NOMO-1 treated with dmso at 0.1 percent for 144 hours (cell line): ENCODE results near the gene FOXP1.
"Not testable (repeated sequence)": the region's sequence is repeated elsewhere in the genome, so short reads cannot be mapped to it uniquely, and the experiment has no call there.

Experiments
- DNase-seq: peaks from one replicate; lab custom pipeline; 2025; ENCODE audit not compliant: unreplicated experiment; lab: John Stamatoyannopoulos, UW

The FOXP1 gene

DNA sequence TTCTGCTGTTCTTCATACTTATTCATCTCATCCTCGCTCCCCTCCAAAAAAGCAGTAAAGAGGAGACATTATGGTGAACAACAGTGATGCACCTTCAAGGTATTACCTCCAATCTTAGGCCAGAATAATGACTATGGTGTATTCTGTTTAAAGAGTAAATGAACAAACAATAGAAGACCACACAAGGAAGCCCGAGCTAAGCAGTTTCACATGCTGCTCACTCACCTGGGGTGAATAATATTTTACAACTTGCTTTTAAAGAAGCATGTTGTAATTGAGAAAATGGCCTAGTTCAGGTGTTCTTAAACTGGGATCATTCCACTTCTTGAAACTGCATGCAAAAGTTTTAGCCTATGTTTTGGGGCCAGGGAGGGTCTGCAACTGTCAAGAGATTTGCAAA, 581.2 kb downstream of the FOXP1 start:
- DNase-seq, result no peak

DNA sequence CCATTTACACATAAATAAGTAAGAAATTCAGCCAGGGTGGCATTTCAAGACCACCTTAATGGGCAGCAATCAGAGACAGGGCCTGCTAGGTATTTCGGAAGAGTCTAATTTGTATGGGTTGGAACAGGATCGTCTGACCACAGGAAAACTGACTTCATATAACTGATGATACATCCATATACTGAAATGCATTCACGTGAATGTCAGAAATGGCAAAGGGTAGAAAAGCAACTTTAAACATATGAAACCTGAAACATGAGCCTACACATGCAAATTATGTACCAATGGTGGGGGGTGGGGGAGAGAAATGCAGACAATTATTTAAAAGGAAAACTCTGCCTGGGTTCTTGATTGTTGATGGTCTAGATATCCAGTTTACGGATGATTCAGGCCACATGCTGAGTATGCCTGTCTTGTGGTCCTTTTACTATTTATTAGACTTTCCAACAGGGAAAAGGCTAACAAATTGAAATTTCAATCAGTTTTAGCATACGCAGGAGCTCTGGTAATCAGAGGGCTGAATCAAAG, 582.2 kb downstream of the FOXP1 start:
- DNase-seq, result no peak

DNA sequence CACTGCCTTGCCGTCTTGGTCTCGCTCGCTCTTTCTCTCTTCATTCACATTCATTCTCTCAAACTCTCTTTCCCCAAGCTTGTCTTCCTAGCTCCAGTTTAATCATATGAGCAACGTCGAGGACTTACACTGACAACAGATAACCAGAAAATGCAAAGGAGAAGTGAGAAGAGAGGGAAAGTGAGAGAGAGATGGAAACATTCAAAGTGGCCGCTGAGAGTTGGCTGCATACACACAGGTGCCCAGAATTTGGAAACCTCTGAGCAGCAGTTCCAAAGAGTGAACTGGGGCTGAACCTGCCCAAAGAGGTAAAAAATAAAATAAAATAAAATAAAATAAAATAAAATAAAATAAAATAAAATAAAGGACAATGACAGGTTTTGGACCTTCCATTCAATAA, 583.0 kb downstream of the FOXP1 start:
- DNase-seq, result no peak

DNA sequence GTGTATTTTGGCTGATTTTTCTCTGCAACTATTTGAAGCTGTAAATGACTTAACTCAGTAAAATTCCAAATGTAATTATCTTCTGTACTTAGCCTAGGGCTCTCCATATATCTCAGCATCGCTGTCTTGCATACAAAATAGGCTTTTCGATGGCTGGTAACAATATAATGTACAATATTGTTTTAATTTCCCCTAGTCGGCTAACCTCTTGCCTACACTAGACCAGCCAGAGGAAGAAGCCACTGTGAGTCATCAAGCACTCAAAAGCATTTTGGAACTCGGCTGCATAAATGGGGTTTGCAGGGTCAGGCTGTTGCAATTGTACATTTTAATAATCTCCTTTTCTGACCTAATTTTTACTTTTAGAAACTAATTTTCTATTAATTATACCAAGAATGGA, 583.8 kb downstream of the FOXP1 start:
- DNase-seq, result no peak

DNA sequence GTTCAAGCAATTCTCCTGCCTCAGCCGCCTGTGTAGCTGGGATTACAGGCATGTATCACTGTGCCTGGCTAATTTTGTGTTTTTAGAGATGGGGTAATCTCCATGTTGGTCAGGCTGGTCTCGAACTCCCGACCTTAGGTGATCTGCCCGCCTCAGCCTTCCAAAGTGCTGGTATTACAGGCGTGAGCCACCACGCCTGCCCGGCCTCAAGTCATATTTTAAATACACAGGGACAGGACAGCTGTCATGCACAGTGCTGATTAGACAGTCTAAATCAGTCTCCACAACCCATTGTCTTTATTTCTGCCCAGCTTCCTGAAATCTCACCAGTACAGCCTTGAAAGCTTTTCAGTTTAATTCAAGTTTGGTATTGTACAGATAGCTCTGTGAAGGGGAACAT, 587.4 kb downstream of the FOXP1 start:
- no peak for DNase-seq

DNA sequence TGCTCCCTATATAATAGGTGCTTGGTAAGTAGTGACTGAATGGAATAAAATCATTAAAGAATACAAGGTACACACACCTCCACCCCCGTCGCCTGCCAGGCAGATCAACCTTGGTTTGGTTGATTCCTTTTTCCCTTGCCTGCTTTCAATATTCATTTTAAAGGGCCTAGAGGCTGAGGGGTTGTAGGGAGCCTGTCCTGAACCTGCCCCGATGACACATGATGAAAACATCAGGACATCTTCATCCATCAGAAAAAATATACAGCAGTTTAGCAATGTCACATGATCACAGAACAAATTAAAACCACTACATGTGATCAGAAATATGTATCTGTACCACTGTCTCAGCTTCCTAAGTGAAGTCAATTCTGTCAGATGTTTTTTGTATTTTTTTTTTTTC, 588.9 kb downstream of the FOXP1 start:
- no peak for DNase-seq

DNA sequence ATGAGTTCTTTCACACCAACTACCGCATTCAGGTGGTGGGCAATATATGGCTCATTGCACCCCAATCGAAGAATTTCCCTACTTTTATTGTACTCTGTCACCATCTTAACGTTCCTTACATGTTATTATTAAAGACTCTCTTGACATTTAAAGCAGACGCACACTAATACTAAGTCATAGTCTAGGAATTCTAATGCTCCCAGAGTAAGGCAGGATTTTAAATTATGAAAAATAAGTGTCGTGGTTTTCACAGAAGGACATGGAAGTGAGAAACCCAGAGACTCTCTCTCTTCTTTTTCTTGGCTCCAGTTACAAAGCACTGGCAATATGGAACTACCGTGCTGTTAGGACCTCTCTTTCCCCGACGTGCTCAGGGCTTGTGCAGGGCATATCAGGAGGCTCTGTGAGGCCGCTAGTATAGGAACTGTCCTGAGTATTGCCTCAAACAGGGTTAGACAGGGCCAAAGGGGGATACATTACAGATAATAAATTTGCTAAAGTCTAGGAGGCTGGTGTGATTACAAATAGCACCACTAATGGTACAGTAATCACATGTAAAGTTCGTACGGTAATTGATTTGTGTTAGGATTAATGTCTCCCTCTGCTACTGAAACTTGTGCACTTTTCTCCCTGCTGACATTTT, 590.8 kb downstream of the FOXP1 start:
- DNase-seq, result no peak

DNA sequence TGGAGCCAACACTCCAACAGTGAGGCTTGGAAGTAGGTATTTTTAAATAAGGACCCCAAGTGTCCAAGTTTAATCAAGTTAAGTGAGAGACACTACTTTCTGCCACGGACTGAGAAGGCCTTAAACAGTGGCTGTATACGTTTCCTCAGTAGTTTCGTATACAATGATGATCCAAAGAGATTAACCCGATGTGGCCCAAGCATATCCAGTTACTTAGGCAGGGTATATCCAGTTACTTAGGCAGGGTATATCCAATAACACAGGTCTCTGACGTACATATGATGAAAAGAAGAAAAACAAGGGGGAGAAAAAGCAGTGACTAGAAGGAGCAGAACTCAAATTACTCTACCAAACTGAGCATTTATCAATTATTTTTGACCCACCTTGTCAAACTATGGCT, 591.4 kb downstream of the FOXP1 start:
- no peak for DNase-seq

DNA sequence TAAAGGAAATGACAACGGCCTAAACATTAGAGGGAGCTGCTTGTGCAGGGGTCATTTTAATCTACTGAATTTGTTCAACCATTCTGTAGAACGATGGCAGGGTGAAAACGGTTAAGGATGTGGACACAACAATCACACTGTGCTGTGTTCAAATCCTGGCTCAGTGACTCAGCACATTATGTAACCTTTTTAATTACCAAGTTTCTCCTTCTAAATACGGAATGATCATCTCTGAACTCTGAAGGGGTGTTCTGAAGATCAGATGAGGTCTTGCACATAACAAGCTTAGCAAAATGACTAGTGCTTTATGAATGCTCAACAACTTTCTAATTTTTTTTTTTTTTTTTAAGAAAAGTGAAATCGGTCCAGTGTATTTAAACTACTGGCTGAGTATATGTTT, 592.8 kb downstream of the FOXP1 start:
- no peak for DNase-seq

DNA sequence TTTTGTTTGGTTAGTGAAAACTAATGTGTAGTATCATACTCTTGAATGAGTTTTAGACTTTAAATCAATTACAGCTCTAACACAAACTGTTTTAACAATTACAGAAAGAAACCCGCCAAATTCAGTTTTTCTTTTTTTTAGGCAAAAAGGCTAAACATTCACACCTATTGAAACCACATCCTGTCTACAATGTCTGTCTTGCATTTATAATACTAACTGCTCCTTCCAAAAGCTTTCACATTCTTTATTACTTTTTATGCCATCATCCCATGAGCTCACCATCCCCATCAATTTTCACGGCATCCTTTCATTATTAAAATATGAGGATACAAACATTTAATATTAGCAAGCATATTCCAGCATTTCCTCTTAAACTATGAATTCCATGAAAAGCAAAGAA, 593.3 kb downstream of the FOXP1 start:
- DNase-seq, result no peak

DNA sequence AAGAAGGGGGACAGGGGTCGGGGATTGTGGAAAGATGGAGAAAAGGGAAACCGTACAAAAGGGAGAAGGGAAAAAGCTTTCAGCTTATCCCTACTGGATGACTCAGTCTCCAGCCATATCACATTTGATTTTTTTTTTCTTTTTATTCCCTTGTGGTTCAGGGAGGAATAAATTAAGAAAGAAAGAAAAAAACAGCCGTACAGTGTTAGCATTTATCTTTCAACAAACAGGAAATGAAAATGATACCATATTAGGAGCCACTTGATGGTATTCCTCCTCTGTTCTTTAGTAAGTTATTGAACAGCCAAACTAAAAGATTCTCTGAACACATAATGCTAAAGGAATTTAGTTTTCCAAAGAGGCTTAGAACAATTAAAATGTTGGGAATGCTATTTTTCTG, 594.4 kb downstream of the FOXP1 start:
- DNase-seq, result no peak

DNA sequence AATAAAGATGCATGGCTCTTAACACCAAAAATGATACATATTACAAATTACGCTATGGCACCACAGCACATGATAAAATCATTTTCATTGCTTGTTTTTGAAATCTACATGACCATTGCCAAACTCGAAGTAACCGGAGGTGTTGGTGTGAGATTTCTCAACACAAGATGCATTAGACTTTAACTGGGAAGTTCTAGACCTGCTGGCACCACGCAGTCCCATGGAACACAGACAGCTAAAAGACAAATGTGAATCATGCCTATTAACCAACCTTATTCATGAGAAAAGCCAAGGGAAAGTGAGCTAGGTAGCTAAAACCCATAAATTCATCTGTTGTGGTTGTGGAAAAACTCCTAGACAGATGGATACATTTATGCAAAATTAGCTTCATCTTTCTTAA, 595.4 kb downstream of the FOXP1 start:
- DNase-seq, result no peak

DNA sequence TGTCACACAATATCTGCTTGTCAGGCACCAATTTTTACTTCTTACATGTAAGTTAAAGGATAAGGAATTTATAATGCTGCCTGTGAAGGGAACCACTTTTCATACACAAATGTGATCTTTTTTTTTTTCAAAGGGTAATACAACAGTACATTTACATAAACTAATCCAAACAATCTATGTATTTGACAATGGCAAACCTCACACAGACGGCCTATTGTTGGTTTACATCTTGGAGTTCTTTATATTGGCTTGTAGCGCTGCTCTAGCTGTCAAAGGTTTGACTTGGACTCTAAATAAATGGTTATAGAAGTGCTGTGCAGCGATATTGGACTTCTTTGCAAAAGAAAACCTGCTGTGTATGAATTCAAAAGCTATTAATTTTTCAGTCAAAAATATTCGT, 598.0 kb downstream of the FOXP1 start:
- no peak for DNase-seq

DNA sequence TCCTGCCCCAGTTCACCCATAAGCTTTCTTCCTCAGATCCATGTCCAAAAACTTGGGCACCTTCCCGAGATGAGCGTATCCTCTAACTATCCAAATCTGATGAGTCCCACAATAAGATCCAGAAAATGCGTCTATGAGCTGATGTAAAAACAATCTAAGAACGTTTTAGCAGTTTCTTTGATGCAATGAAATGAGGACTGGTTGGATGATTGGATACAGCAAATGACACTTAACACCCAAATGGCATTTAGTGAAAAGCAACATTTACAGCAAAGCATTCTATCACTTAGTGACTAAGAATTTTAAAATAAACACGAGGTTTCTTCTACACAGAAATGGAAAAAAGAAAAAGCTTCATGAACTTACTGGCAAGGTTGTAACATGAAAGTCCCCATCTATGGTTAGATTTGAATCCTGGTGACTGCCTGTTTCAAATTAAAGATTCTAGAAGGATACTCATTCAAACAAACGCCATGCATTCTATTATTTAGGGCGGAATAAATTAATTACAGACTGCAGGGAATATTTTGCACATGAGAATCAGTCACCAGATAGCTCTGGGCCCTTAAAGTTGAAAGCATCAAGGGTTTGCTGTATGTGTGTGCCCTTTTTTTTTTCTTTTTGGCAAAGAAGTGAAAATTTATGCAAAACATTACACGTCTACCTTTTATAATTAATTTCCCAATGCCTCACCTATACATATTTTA, 598.6 kb downstream of the FOXP1 start:
- DNase-seq, result no peak

DNA sequence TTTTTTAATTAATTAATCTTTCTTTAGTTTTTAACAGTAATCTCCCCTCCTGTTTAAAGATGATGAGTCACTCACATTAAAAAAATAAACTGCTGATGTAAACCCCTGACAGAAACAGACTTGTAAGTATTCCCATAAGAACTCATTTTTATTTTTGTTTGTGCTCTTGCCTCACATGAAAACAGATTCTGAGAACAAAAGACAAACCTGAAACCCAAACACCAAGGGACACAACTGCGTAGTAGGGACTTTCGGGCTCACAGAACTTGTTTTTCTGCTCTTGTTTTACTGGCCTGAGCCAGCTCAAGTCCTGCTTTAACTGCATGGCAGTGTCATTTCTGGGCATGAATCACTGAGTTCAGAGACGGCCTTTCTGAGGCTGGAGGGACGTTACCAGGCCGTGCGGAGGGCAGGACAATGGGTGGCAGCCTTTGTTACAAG, 600.8 kb downstream of the FOXP1 start:
- DNase-seq, result no peak

DNA sequence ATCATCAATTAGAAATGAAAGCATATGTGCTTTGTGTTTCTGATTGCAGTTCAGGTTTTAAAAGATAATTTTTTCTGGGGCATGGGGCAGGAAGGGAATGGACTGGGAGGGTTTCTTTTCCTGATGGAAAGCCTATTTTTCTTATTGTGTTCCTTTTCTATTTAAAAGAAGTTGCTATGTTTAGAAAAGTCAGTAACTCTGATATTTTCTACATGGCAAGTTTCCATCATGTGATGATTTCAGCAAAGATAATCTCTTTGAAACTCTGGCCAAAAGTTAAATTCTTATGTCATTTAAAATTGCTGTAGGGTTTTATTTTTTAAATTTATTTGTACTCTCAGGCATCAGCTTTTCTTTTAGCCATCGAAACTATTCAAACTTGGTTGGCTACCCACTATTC, 601.2 kb downstream of the FOXP1 start:
- DNase-seq, result no peak

DNA sequence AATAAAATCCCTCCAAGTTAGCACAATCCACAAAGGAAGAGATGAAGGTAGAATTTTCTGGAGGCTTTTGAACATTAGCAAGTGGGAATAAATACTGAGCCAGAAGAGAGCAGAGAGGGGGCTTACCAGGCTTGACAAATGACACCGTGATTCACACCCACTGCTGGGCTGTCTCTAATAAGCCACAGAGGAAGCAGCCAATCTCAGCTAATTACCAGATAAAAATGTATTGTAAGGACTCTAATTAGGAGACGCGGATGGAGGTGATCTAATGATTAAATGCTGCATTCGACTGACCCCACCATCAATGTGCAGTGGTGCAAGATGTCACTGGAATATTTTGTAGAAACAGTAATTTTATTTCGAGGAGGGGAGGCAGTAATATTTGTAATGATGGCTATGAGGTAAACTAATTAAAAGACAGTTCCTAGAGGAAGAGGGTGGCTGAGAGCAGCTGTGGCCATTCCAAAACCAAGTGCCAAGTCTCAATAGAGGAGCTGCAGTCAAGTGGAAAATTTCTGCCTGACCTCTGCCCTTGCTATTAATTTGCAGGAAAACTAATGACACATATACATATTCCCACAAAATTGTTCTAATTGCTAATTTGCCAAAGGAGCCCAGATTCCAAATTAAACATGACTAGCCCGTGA, 602.2 kb downstream of the FOXP1 start:
- DNase-seq, result no peak

DNA sequence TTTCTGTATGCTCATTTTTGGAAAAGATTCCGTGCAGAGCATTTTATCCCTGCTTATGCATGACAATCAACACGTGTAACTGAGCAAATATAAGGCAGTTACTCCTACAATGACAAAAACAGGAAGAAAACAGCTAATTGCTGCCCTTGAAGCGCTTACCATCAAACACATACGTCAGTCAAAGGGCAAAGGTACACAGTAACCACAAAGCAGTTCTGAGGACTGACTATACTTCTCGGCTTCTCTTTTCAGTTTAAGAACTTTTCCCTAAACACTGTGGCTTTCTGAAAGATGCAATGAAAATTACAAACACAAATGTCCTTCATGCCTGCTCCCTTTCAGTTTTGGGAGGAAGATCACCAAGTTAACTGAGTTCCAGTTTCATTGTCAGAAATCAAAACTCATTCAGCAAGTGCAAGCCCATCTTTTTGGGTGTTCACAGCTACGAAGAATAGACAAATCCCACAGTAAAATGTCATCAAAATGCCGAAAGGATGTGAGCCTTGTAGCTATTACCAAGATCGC, 602.8 kb downstream of the FOXP1 start:
- no peak for DNase-seq

DNA sequence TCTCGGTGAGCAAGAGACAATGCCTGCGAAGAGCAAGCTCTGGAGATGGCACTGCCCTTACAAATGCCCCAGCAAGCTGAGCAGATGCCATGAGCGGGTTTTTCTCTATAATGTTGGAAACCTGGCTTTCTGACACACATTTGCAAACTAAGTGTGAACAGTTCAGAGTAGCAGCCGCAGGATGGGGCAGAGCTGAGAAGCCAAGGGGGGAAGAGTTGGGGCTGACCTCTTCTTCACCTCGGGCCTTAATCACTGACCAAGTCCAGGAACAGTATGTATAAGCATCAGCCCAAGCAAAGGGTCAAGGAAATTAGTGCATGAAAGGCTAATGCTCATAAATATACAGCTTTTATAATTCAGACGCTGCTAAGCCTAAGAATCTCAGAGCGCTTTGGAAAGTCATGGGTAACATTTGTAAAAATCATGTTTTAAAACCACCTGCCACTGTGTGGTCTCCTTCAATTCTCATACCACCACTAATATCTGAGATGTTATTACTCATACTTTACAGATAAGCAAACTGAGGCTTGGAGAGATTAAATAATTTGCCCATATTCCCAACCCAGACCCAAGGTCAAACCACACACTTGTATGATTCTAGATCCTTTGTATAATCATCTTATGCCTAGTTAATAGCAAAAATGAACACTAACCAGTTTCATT, 603.4 kb downstream of the FOXP1 start:
- DNase-seq, result no peak

DNA sequence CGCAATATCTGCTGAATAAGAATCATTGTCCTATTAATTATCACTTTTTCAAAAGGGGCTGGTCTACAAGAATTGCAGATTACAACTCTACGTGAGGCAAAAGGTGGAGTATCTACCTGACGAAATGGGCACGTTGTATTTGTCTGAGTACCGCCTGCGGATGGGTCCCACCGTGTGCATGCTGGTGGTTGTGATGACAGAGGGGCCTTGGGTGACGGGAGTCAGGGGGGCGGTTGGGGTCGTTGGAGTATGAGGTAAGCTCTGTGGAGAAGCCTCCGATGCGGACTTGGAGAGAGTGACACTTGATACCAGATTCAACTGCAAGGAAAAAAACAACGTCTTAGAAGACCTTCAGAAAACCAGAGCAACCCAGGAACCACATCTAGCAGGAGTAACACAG, 605.8 kb downstream of the FOXP1 start:
- DNase-seq, result no peak

DNA sequence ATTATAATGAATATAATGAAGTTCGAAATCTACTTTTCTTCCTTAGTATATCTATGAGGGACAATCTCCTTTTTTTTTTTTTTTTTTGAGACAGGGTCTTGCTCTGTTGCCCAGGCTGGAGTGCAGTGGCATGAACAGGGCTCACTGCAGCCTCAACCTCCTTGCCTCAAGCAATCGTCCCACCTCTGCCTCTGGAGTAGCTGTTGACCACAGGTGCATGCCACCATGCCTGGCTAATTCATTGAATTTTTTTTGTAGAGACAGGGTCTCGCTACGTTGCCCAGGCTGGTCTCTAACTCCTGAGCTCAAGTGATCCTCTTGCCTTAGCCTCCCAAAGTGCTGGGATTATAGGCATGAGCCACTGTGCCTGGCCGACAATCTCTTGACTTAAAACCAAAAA, 607.5 kb downstream of the FOXP1 start:
- not testable (repeated sequence) for DNase-seq
